Fibroblast of lung (primary cell): ENCODE results near the gene PAFAH2. TPM values are rescaled to one million over a fixed set of nuclear protein-coding genes. Genes with fewer than 3 reads are reported as not detected.

Experiments
- DNase-seq, 2 donors: peaks; one replicate each; pipeline versions ENCODE4 v3.0.0 to v3.0.0-alpha.2; 2010; ENCODE audit warnings: low read depth in 2 of 2
- H2AFZ ChIP-seq: 2 replicates; pipeline ENCODE4 v1.5.1; 2012; ENCODE audit warnings: low read length, control low read depth, inconsistent platforms
- H3K27ac ChIP-seq: 2 replicates; pipeline ENCODE4 v1.5.1; 2011; ENCODE audit warnings: low read length, control low read depth; ENCODE audit not compliant: insufficient read depth
- H3K27me3 ChIP-seq: 2 replicates; pipeline ENCODE4 v1.5.1; 2011; ENCODE audit warnings: mild to moderate bottlenecking, low read length; ENCODE audit not compliant: control insufficient read depth, insufficient read depth
- H3K36me3 ChIP-seq: 2 replicates; pipeline ENCODE4 v1.5.1; 2011; ENCODE audit warnings: low read length; ENCODE audit not compliant: control insufficient read depth, insufficient read depth
- H3K4me1 ChIP-seq: 2 replicates; pipeline ENCODE4 v1.5.1; 2011; ENCODE audit warnings: low read length; ENCODE audit not compliant: control insufficient read depth, insufficient read depth; ENCODE audit errors: extremely low read depth
- H3K4me2 ChIP-seq: 2 replicates; pipeline ENCODE4 v1.5.1; 2011; ENCODE audit warnings: low read length, control low read depth; ENCODE audit not compliant: insufficient read depth; ENCODE audit errors: extremely low read depth
- H3K4me3 ChIP-seq, 4 experiments: fragments of 200-600 bp in 1 of 4; sonication (generic) in 1 of 4; replicated peaks in 1 of 4; 2 replicates each; pipeline ENCODE4 v1.5.1; 2011 to 2016; ENCODE audit warnings: low read length in 4 of 4, low read depth in 3 of 4, mild to moderate bottlenecking in 3 of 4, control low read depth in 2 of 4, inconsistent platforms in 1 of 4, mixed read lengths in 1 of 4; ENCODE audit not compliant: insufficient read depth in 1 of 4; ENCODE audit errors: control extremely low read depth in 1 of 4
- H3K79me2 ChIP-seq: 2 replicates; pipeline ENCODE4 v1.5.1; 2012; ENCODE audit warnings: mild to moderate bottlenecking, low read length, inconsistent platforms; ENCODE audit not compliant: control insufficient read depth, insufficient read depth
- H3K9ac ChIP-seq: 2 replicates; pipeline ENCODE4 v1.5.1; 2011; ENCODE audit warnings: mild to moderate bottlenecking, low read length, control low read depth; ENCODE audit not compliant: insufficient read depth
- H3K9me3 ChIP-seq: 2 replicates; pipeline ENCODE4 v1.5.1; 2012; ENCODE audit warnings: low read depth, low read length; ENCODE audit not compliant: control insufficient read depth, insufficient read depth
- H4K20me1 ChIP-seq: 2 replicates; pipeline ENCODE4 v1.5.1; 2011; ENCODE audit warnings: low read length; ENCODE audit not compliant: control insufficient read depth, insufficient read depth; ENCODE audit errors: extremely low read depth
- CTCF ChIP-seq, 2 donors: IDR thresholded peaks in 1 of 2; conservative IDR thresholded peaks in 1 of 2; 1 replicate in 1 of 2; 2 replicates in 1 of 2; pipeline ENCODE4 v1.5.1; 2011 to 2012; ENCODE audit warnings: low read length in 2 of 2, control low read depth in 1 of 2, inconsistent platforms in 1 of 2, low read depth in 1 of 2, mild to moderate bottlenecking in 1 of 2
- EZH2 ChIP-seq: IDR thresholded peaks from 2 replicates; pipeline ENCODE4 v1.5.1; 2012; ENCODE audit warnings: low read length, control low read depth, mild to moderate bottlenecking; ENCODE audit errors: missing control alignments
- polyA plus RNA-seq, 2 donors: library from polyadenylated mRNA; depleted of rRNA in 1 of 2; stranded (reverse) in 1 of 2; unstranded in 1 of 2; fragments of >200 nt; gene quantifications; 2 replicates each; pipeline ENCODE4 v1.2.1, GENCODE V29; 2011 to 2012; ENCODE audit warnings: missing spikeins in 1 of 2
- total RNA-seq: library from RNA; depleted of rRNA; stranded (reverse); fragments of >200 nt; gene quantifications from 2 replicates; pipeline ENCODE4 v1.2.1, GENCODE V29; 2014

The PAFAH2 gene
- total and polyA plus RNA-seq, 2 donors (not counting 1 experiment from before 2014, with no cell fraction given), result 8.3 to 11.7 TPM

GRCh38 chr1:25971811-25972180 is 26.1 kb downstream of the PAFAH2 start:
- Histone ChIP-seq H3K9ac (no peak overlapping the region), H3K4me1 (no peaks in the 10 kb centered on the region), H3K4me2 (no peak overlapping the region), H3K9me3 (no peaks in the 10 kb centered on the region), H3K27me3 (no peaks in the 10 kb centered on the region), H3K27ac (no peak overlapping the region), H3K79me2 (no peaks in the 10 kb centered on the region), H3K4me3 (no peak overlapping the region), H3K36me3 (peaks cover 4% of the 10 kb centered on the region), H4K20me1 (no peaks in the 10 kb centered on the region), H2AFZ (no peak overlapping the region)
- DNase-seq, result no peak
- no peak for TF ChIP-seq EZH2
- TF ChIP-seq CTCF (conservative IDR thresholded peaks at IDR 0.05 in 1 of 2, IDR thresholded peaks at IDR 0.05 in 1 of 2; ENCODE audit: low read depth in 1 of 2, low read length in 2 of 2), result no peak

- no peak overlapping the region for H3K4me3 ChIP-seq
- no peaks in the 10 kb centered on the region for H3K79me2 ChIP-seq
- no peaks in the 10 kb centered on the region for H3K9me3 ChIP-seq
- no peak overlapping the region for H3K9ac ChIP-seq
- no peak overlapping the region for H3K27ac ChIP-seq
- no peaks in the 10 kb centered on the region for H3K27me3 ChIP-seq
- peaks cover 4% of the 10 kb centered on the region for H3K36me3 ChIP-seq
- no peak for TF ChIP-seq EZH2
- TF ChIP-seq CTCF (conservative IDR thresholded peaks at IDR 0.05 in 1 of 2, IDR thresholded peaks at IDR 0.05 in 1 of 2; ENCODE audit: low read depth in 1 of 2, low read length in 2 of 2), result no peak
- H4K20me1 ChIP-seq, result no peaks in the 10 kb centered on the region
- no peak for DNase-seq
- H3K4me1 ChIP-seq, result no peaks in the 10 kb centered on the region
- H2AFZ ChIP-seq, result no peak overlapping the region
- H3K4me2 ChIP-seq, result no peak overlapping the region
These were observed 26.6 kb downstream of the PAFAH2 start for GRCh38 chr1:25971066-25971810.

GRCh38 chr1:25967308-25967707 is 30.6 kb downstream of the PAFAH2 start:
- H2AFZ ChIP-seq, result no peak overlapping the region
- no peak overlapping the region for H3K4me2 ChIP-seq
- no peaks in the 10 kb centered on the region for H3K79me2 ChIP-seq
- TF ChIP-seq CTCF (conservative IDR thresholded peaks at IDR 0.05 in 1 of 2, IDR thresholded peaks at IDR 0.05 in 1 of 2; ENCODE audit: low read depth in 1 of 2, low read length in 2 of 2) (no peak), EZH2 (no peak)
- H4K20me1 ChIP-seq, result no peaks in the 10 kb centered on the region
- H3K9ac ChIP-seq, result no peak overlapping the region
- no peaks in the 10 kb centered on the region for H3K27me3 ChIP-seq
- no peak for DNase-seq
- H3K36me3 ChIP-seq, result no peaks in the 10 kb centered on the region
- no peaks in the 10 kb centered on the region for H3K4me1 ChIP-seq
- no peak overlapping the region for H3K27ac ChIP-seq
- H3K9me3 ChIP-seq, result no peaks in the 10 kb centered on the region
- H3K4me3 ChIP-seq, result no peak overlapping the region
